ENCODE measurements around the gene TUSC1. TPM values are rescaled to one million over a fixed set of nuclear protein-coding genes. Genes with fewer than 3 reads are reported as not detected.
A peak's percentile ranks its signal among the peaks of the same experiment; 100 is the strongest.

Gene TUSC1
- total RNA-seq (2022) (10.3 and 12.4 TPM in 2 replicates), Bru-seq, nascent RNA (percentile 61 among the genes with signal in this experiment), BruChase-seq, experiment 1, labeled RNA remaining after a 6-hour chase (percentile 77 among the genes with signal in this experiment), BruChase-seq, experiment 2, labeled RNA remaining after a 2-hour chase (percentile 87 among the genes with signal in this experiment)
- long read RNA-seq, transcript TUSC1-201 (1 exons, 2,052 nt): major isoform, 41 of 41 reads
- long read RNA-seq, partial matches to known transcripts: 0 of 41 reads
- long read RNA-seq, other reads (novel, unspliced or antisense): 0 of 41 reads

GRCh38 chr9:25678147-25678666 is at the start of gene TUSC1:
Gene TUSC1 (minus strand): TSS chr9:25678444. CDS start chr9:25678312, 132 bp downstream.
- H3K36me3 Mint-ChIP-seq (ENCODE audit: insufficient read depth, unreplicated experiment): no peaks in the 10 kb centered on the region
- BruUV-seq (replicated peaks): no TSS peak

GRCh38 chr9:25726871-25727410 is 48.7 kb upstream of the TUSC1 start:
- Mint-ChIP-seq H3K9me3 (ENCODE audit: unreplicated experiment) (no peaks in the 10 kb centered on the region), H3K36me3 (ENCODE audit: insufficient read depth, unreplicated experiment) (no peaks in the 10 kb centered on the region), H3K27ac (ENCODE audit: low read depth, unreplicated experiment) (no peak overlapping the region), H3K4me1 (ENCODE audit: insufficient read depth, unreplicated experiment) (no peaks in the 10 kb centered on the region), H3K27me3 (ENCODE audit: insufficient read depth, unreplicated experiment) (no peaks in the 10 kb centered on the region), H3K4me3 (ENCODE audit: unreplicated experiment) (no peak overlapping the region)
- DNase-seq (ENCODE audit: unreplicated experiment): no peak
- BruUV-seq (replicated peaks): no TSS peak
- TF ChIP-seq CTCF (IDR thresholded peaks at IDR 0.05; ENCODE audit: unreplicated experiment): no peak
- CTCF ChIA-PET: interaction anchor here (2.9 kb wide), 1 partner anchor 11 kb away, joined by 10 read pairs; no protein-coding TSS in a partner anchor
- intact Hi-C loops (cut with micrococcal nuclease): no loop called here
- POLR2A ChIA-PET: interaction anchor here (0.6 kb wide), 1 partner anchor 11 kb away, joined by 3 read pairs; no protein-coding TSS in a partner anchor

More at GRCh38 chr9:25678147-25678666, at the start of gene TUSC1:
- ChIA-PET CTCF (interaction anchor here (1.2 to 1.3 kb wide), 2 partner anchors 16 to 648 kb away, joined by 3 to 6 read pairs; no protein-coding TSS in a partner anchor), POLR2A (interaction anchor here (0.8 to 1.5 kb wide), 6 partner anchors 10 to 328 kb away, joined by 3 to 5 read pairs (median 4); no protein-coding TSS in a partner anchor)
- H3K4me3 Mint-ChIP-seq (ENCODE audit: unreplicated experiment): peak within 1 kb of the TSS; percentile 83
- no peaks in the 10 kb centered on the region for H3K9me3 Mint-ChIP-seq (ENCODE audit: unreplicated experiment)
- H3K4me1 Mint-ChIP-seq (ENCODE audit: insufficient read depth, unreplicated experiment): peaks cover 10% of the 10 kb centered on the region
- intact Hi-C loops (cut with micrococcal nuclease): loop anchor here (5.0 to 10.0 kb wide), 2 partner anchors 39 to 1853 kb away; partner anchors contain the start of gene ELAVL2
- TF ChIP-seq CTCF (IDR thresholded peaks at IDR 0.05; ENCODE audit: unreplicated experiment): no peak
- H3K27ac Mint-ChIP-seq (ENCODE audit: low read depth, unreplicated experiment): peak within 1 kb of the TSS; percentile 93
- peak; percentile 90 for DNase-seq (ENCODE audit: unreplicated experiment)
- no peaks in the 10 kb centered on the region for H3K27me3 Mint-ChIP-seq (ENCODE audit: insufficient read depth, unreplicated experiment)

GRCh38 chr9:25724424-25724823 is 46.2 kb upstream of the TUSC1 start:
- Mint-ChIP-seq H3K27ac (ENCODE audit: low read depth, unreplicated experiment) (no peak overlapping the region), H3K4me1 (ENCODE audit: insufficient read depth, unreplicated experiment) (no peaks in the 10 kb centered on the region), H3K9me3 (ENCODE audit: unreplicated experiment) (no peaks in the 10 kb centered on the region), H3K4me3 (ENCODE audit: unreplicated experiment) (no peak overlapping the region), H3K27me3 (ENCODE audit: insufficient read depth, unreplicated experiment) (no peaks in the 10 kb centered on the region), H3K36me3 (ENCODE audit: insufficient read depth, unreplicated experiment) (no peaks in the 10 kb centered on the region)
- ChIA-PET POLR2A (no interaction called here), CTCF (interaction anchor here (0.6 to 2.9 kb wide), 2 partner anchors 8 to 221 kb away, joined by 3 to 10 read pairs; no protein-coding TSS in a partner anchor)
- BruUV-seq (replicated peaks): no TSS peak
- DNase-seq (ENCODE audit: unreplicated experiment): peak; percentile 27
- TF ChIP-seq CTCF (IDR thresholded peaks at IDR 0.05; ENCODE audit: unreplicated experiment): no peak
- intact Hi-C loops (cut with micrococcal nuclease): no loop called here
